ENCODE data around the gene PRDM10.

DNA sequence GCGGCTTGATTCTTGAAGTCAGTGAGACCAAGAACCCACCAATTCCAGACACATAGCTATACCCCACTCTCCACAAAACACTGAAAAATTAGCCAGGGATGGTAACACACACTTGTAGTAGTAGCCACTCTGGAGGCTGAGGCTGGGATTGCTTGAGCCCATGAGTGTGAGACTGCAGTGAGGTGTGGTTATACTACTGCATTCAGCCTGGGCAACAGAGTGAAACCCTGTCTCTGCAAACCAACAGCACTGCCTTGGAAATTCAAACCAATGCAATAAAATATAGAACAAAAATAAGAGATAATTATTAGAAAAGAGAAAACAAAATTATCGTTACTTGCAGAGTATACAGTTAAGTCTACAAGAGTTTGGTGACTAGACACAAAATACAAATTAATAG, 20.2 kb upstream of the PRDM10 start:
- TF ChIP-seq, protein P1, sequence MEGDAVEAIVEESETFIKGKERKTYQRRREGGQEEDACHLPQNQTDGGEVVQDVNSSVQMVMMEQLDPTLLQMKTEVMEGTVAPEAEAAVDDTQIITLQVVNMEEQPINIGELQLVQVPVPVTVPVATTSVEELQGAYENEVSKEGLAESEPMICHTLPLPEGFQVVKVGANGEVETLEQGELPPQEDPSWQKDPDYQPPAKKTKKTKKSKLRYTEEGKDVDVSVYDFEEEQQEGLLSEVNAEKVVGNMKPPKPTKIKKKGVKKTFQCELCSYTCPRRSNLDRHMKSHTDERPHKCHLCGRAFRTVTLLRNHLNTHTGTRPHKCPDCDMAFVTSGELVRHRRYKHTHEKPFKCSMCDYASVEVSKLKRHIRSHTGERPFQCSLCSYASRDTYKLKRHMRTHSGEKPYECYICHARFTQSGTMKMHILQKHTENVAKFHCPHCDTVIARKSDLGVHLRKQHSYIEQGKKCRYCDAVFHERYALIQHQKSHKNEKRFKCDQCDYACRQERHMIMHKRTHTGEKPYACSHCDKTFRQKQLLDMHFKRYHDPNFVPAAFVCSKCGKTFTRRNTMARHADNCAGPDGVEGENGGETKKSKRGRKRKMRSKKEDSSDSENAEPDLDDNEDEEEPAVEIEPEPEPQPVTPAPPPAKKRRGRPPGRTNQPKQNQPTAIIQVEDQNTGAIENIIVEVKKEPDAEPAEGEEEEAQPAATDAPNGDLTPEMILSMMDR (IDR thresholded peaks at IDR 0.05; ENCODE audit: poor library complexity, severe bottlenecking) = no peak
- no peak for TF ChIP-seq EZH2 (IDR thresholded peaks at IDR 0.05; ENCODE audit: borderline replicate concordance, insufficient read depth, low read length, poor library complexity, severe bottlenecking)
